ENCODE results near the gene PFDN6. TPM values are rescaled to one million over a fixed set of nuclear protein-coding genes. Genes with fewer than 3 reads are reported as not detected.

Gene PFDN6
- total and polyA plus RNA-seq, 9 of the 15 experiments (the other 6 are each of a cell fraction or from before 2014, with no cell fraction given), result 6.8 to 475 (median 216) TPM

DNA sequence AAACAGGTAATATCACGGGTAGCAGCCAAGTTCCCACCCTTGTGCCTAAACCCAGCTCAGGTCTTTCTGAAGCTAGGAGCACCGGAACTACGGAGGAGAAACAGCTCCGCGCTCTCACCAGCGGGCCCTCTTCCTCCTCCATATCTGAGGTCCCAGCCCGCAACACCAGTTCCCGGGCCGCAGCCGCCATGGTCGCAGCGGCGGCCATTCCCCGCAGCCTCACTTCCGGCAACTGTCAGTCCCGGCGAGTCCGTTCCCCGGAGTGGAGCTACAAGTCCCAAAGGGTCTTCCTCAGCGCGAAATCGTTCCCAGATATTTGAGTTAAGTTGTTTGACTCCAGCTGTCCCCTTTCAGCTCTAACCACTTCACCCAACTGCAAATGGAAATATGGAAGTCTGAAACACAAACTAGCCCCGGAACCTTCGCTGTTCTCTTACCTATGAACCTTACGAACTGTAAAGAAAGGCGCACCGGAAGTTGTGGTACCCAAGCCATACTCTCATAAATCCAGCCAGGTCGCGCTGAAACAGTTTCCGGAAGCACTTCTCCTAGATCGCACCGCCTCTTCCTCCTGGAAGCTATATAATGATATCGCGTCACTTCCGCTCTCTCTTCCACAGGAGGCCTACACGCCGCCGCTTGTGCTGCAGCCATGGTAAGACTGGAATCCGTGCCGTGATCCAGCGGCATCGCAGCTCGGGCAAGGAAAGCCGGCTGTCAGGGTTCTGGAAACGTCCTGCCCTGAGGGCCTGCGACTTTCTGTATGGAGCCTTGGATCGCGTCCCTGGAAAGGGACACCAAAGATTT, 17.7 kb upstream of the PFDN6 start, which contains the start of the genes RPS18 and VPS52 (continued):
- TF ChIP-seq YY1 (IDR thresholded peaks at IDR 0.05; ENCODE audit: borderline replicate concordance in 1 of 3, control insufficient read depth in 1 of 3, extremely low read depth in 1 of 3, insufficient read depth in 3 of 3, insufficient read length in 1 of 3, insufficient replicate concordance in 2 of 3, low read depth in 1 of 3, low read length in 2 of 3) (peak; percentile 97 to 98 (median 97)), ATF7 (IDR thresholded peaks at IDR 0.05) (peak; percentile 93), CCAR2 (IDR thresholded peaks at IDR 0.05; ENCODE audit: low read depth, low read length) (no peak; the same call in 1 of the 2 replicates), NELFE (IDR thresholded peaks at IDR 0.05; ENCODE audit: insufficient read depth, insufficient read length) (no peak), ZNF830 (CRISPR knock-in tag; IDR thresholded peaks at IDR 0.05) (peak; percentile 17; the same call in 1 of the 2 replicates), KDM4B (IDR thresholded peaks at IDR 0.05; ENCODE audit: borderline replicate concordance in 2 of 2, low read depth in 1 of 2) (peak in 1 of 2 experiments; percentile 89; a peak in 2 of 4 replicates), POLR3G (IDR thresholded peaks at IDR 0.05; ENCODE audit: extremely low read depth, insufficient read length, insufficient replicate concordance) (no peak), OTX1 (CRISPR knock-in tag; IDR thresholded peaks at IDR 0.05) (no peak; the same call in 1 of the 2 replicates), TEAD4 (IDR thresholded peaks at IDR 0.05; ENCODE audit: low read length) (peak; percentile 48; the same call in 1 of the 2 replicates), TEAD4 (CRISPR knock-in tag; IDR thresholded peaks at IDR 0.05; ENCODE audit: borderline replicate concordance) (no peak), ZBTB17 (CRISPR knock-in tag; IDR thresholded peaks at IDR 0.05) (peak; percentile 74; the same call in 1 of the 2 replicates), HNRNPUL1 (IDR thresholded peaks at IDR 0.05; ENCODE audit: low read length) (no peak), SP2 (IDR thresholded peaks at IDR 0.05; ENCODE audit: extremely low read depth, low read depth, low read length, poor library complexity, severe bottlenecking) (peak; percentile 46), FUS (optimal IDR thresholded peaks at IDR 0.05; ENCODE audit: low read depth, low read length) (no peak), PML (IDR thresholded peaks at IDR 0.05; ENCODE audit: low read length) (peak; percentile 98), ZNF274 (IDR thresholded peaks at IDR 0.05; ENCODE audit: borderline replicate concordance, low read depth, low read length) (no peak), CBFA2T3 (IDR thresholded peaks at IDR 0.05) (peak; percentile 81), STAT5A (IDR thresholded peaks at IDR 0.05; ENCODE audit: borderline replicate concordance, low read length) (peak; percentile 5; the same call in 1 of the 2 replicates)
- TF ChIP-seq, protein P1, sequence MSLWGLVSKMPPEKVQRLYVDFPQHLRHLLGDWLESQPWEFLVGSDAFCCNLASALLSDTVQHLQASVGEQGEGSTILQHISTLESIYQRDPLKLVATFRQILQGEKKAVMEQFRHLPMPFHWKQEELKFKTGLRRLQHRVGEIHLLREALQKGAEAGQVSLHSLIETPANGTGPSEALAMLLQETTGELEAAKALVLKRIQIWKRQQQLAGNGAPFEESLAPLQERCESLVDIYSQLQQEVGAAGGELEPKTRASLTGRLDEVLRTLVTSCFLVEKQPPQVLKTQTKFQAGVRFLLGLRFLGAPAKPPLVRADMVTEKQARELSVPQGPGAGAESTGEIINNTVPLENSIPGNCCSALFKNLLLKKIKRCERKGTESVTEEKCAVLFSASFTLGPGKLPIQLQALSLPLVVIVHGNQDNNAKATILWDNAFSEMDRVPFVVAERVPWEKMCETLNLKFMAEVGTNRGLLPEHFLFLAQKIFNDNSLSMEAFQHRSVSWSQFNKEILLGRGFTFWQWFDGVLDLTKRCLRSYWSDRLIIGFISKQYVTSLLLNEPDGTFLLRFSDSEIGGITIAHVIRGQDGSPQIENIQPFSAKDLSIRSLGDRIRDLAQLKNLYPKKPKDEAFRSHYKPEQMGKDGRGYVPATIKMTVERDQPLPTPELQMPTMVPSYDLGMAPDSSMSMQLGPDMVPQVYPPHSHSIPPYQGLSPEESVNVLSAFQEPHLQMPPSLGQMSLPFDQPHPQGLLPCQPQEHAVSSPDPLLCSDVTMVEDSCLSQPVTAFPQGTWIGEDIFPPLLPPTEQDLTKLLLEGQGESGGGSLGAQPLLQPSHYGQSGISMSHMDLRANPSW (CRISPR knock-in tag; IDR thresholded peaks at IDR 0.05), result peak; percentile 95
- TF ChIP-seq, protein P2, sequence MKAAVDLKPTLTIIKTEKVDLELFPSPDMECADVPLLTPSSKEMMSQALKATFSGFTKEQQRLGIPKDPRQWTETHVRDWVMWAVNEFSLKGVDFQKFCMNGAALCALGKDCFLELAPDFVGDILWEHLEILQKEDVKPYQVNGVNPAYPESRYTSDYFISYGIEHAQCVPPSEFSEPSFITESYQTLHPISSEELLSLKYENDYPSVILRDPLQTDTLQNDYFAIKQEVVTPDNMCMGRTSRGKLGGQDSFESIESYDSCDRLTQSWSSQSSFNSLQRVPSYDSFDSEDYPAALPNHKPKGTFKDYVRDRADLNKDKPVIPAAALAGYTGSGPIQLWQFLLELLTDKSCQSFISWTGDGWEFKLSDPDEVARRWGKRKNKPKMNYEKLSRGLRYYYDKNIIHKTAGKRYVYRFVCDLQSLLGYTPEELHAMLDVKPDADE (conservative IDR thresholded peaks at IDR 0.05; ENCODE audit: control insufficient read depth, low read depth, low read length), result peak; percentile 83
- TF ChIP-seq, protein P3, sequence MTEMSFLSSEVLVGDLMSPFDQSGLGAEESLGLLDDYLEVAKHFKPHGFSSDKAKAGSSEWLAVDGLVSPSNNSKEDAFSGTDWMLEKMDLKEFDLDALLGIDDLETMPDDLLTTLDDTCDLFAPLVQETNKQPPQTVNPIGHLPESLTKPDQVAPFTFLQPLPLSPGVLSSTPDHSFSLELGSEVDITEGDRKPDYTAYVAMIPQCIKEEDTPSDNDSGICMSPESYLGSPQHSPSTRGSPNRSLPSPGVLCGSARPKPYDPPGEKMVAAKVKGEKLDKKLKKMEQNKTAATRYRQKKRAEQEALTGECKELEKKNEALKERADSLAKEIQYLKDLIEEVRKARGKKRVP (CRISPR knock-in tag; IDR thresholded peaks at IDR 0.05), result peak; percentile 56; the same call in 1 of the 2 replicates

Measured in K562 (cell line).